Stimulated activated CD4-positive, alpha-beta T cell treated with anti-CD3 and anti-CD28 coated beads, Interleukin-12 subunit alpha, Interleukin-12 subunit beta, amount 100 ng/mL, for 24 hours (primary cell): ENCODE data around the gene FXYD1.
A peak's percentile ranks its signal among the peaks of the same experiment; 100 is the strongest.

ENCODE experiments used
- DNase-seq, 2 experiments: peaks; one replicate each; pipeline ENCODE4 v3.0.0-alpha.2; 2020; ENCODE audit warnings: low read depth in 2 of 2

Gene FXYD1

GRCh38 chr19:35107545-35107944 is 31.1 kb upstream of the FXYD1 start:
- no peak for DNase-seq

- no peak for DNase-seq
These were observed 29.9 kb upstream of the FXYD1 start for GRCh38 chr19:35108730-35109129.

GRCh38 chr19:35109395-35110112 is 29.1 kb upstream of the FXYD1 start:
- no peak for DNase-seq

- DNase-seq, result no peak
These were observed 27.6 kb upstream of the FXYD1 start for GRCh38 chr19:35110974-35111373.

- no peak for DNase-seq
These were observed 25.5 kb upstream of the FXYD1 start for GRCh38 chr19:35112995-35113688.

- DNase-seq, result peak; percentile 43 to 56
These were observed 24.1 kb upstream of the FXYD1 start for GRCh38 chr19:35114353-35115176.

GRCh38 chr19:35115177-35115951 is 23.3 kb upstream of the FXYD1 start, which contains the start of gene FXYD3:
Gene FXYD3, plus strand, starts transcription at chr19:35115823. Its CDS starts 3,554 bp downstream, at chr19:35119377.
- no peak for DNase-seq

- DNase-seq, result no peak
These were observed 22.4 kb upstream of the FXYD1 start for GRCh38 chr19:35116072-35116801.

- DNase-seq, result no peak
These were observed 21.5 kb upstream of the FXYD1 start for GRCh38 chr19:35117116-35117515.

GRCh38 chr19:35117799-35118198 is 20.8 kb upstream of the FXYD1 start:
- DNase-seq, result no peak

- no peak for DNase-seq
These were observed 20.2 kb upstream of the FXYD1 start for GRCh38 chr19:35118268-35119020.

GRCh38 chr19:35119091-35119490 is 19.5 kb upstream of the FXYD1 start:
- DNase-seq, result no peak

- no peak for DNase-seq
These were observed 19.0 kb upstream of the FXYD1 start for GRCh38 chr19:35119578-35120155.

- DNase-seq, result no peak
These were observed 18.1 kb upstream of the FXYD1 start for GRCh38 chr19:35120492-35120891.

- no peak for DNase-seq
These were observed 17.7 kb upstream of the FXYD1 start for GRCh38 chr19:35120898-35121297.

GRCh38 chr19:35122687-35123551 is 15.7 kb upstream of the FXYD1 start:
- DNase-seq, result no peak

- DNase-seq, result no peak
These were observed 15.1 kb upstream of the FXYD1 start for GRCh38 chr19:35123573-35123972.

GRCh38 chr19:35124098-35125060 is 14.2 kb upstream of the FXYD1 start:
- DNase-seq, result peak; percentile 77 to 81
